Liver (tissue), 9 donors: Measurements from ENCODE around the gene APH1A. TPM values are rescaled to one million over a fixed set of nuclear protein-coding genes. Genes with fewer than 3 reads are reported as not detected.

Experiments
- DNase-seq: peaks from one replicate; pipeline ENCODE4 v3.0.0-alpha.2; 2017; ENCODE audit warnings: low spot score
- H3K27ac ChIP-seq, 2 donors: one replicate each; pipeline ENCODE4 v1.7.0; 2013; ENCODE audit warnings: inconsistent platforms in 2 of 2, low read length in 2 of 2, control low read depth in 1 of 2, low read depth in 1 of 2, mild to moderate bottlenecking in 1 of 2
- H3K27me3 ChIP-seq, 4 donors: one replicate each; pipeline versions ENCODE4 v1.6.1 to v1.7.0; 2013; ENCODE audit warnings: low read length in 3 of 4, inconsistent platforms in 1 of 4, mild to moderate bottlenecking in 1 of 4, moderate library complexity in 1 of 4; ENCODE audit not compliant: control insufficient read depth in 4 of 4, insufficient read depth in 4 of 4
- H3K36me3 ChIP-seq, 4 donors: one replicate each; pipeline versions ENCODE4 v1.6.1 to v1.7.0; 2013; ENCODE audit warnings: low read length in 3 of 4, mild to moderate bottlenecking in 3 of 4, low read depth in 1 of 4, moderate library complexity in 1 of 4; ENCODE audit not compliant: control insufficient read depth in 4 of 4, insufficient read depth in 3 of 4
- H3K4me1 ChIP-seq, 4 donors: one replicate each; pipeline versions ENCODE4 v1.6.1 to v1.7.0; 2013; ENCODE audit warnings: low read length in 3 of 4, mild to moderate bottlenecking in 3 of 4, moderate library complexity in 1 of 4; ENCODE audit not compliant: control insufficient read depth in 4 of 4, insufficient read depth in 4 of 4
- H3K4me3 ChIP-seq, 3 donors: one replicate each; pipeline versions ENCODE4 v1.6.1 to v1.7.0; 2013; ENCODE audit warnings: low read length in 3 of 3, control low read depth in 1 of 3, low read depth in 1 of 3, mild to moderate bottlenecking in 1 of 3
- H3K9ac ChIP-seq, 2 donors: one replicate each; pipeline ENCODE4 v1.7.0; 2013; ENCODE audit warnings: low read length in 2 of 2, mild to moderate bottlenecking in 2 of 2, moderate library complexity in 2 of 2, control low read depth in 1 of 2, low read depth in 1 of 2
- H3K9me3 ChIP-seq, 4 donors: one replicate each; pipeline versions ENCODE4 v1.6.1 to v1.7.0; 2013; ENCODE audit warnings: low read length in 3 of 4; ENCODE audit not compliant: control insufficient read depth in 4 of 4
- CTCF ChIP-seq: fragments of 150-350 bp; IDR thresholded peaks from 2 replicates; pipeline ENCODE4 v1.5.1; 2017; ENCODE audit warnings: improper control_type of control experiment, low read depth, low read length; ENCODE audit not compliant: missing input control
- EGR1 ChIP-seq, 2 donors: IDR thresholded peaks; 2 replicates each; pipeline ENCODE4 v1.6.1; 2016 to 2018; ENCODE audit warnings: antibody characterized with exemption in 2 of 2, low read depth in 2 of 2
- FOXA1 ChIP-seq: IDR thresholded peaks from 2 replicates; pipeline ENCODE4 v1.6.1; 2016; ENCODE audit warnings: antibody characterized with exemption
- FOXA2 ChIP-seq: IDR thresholded peaks from 2 replicates; pipeline ENCODE4 v1.6.1; 2016; ENCODE audit warnings: antibody characterized with exemption
- GABPA ChIP-seq, 2 donors: IDR thresholded peaks in 1 of 2; conservative IDR thresholded peaks in 1 of 2; 2 replicates each; pipeline ENCODE4 v1.6.1; 2016; ENCODE audit warnings: antibody characterized with exemption in 2 of 2, mild to moderate bottlenecking in 1 of 2, moderate library complexity in 1 of 2
- HNF4A ChIP-seq, 2 donors: conservative IDR thresholded peaks; 2 replicates each; pipeline ENCODE4 v1.6.1; 2016; ENCODE audit warnings: antibody characterized with exemption in 2 of 2, mild to moderate bottlenecking in 2 of 2
- HNF4G ChIP-seq: IDR thresholded peaks from 2 replicates; pipeline ENCODE4 v1.6.1; 2016; ENCODE audit warnings: antibody characterized with exemption
- JUND ChIP-seq, 2 donors: IDR thresholded peaks; 2 replicates each; pipeline ENCODE4 v1.6.1; 2016; ENCODE audit warnings: antibody characterized with exemption in 2 of 2
- MAX ChIP-seq: IDR thresholded peaks from 2 replicates; pipeline ENCODE4 v1.6.1; 2016; ENCODE audit warnings: antibody characterized with exemption
- NR2F2 ChIP-seq: IDR thresholded peaks from 2 replicates; pipeline ENCODE4 v1.6.1; 2016; ENCODE audit warnings: antibody characterized with exemption
- RAD21 ChIP-seq, 2 donors: IDR thresholded peaks; 2 replicates each; pipeline ENCODE4 v1.6.1; 2016; ENCODE audit warnings: antibody characterized with exemption in 2 of 2, mild to moderate bottlenecking in 2 of 2
- REST ChIP-seq: IDR thresholded peaks from 2 replicates; pipeline ENCODE4 v1.6.1; 2016; ENCODE audit warnings: antibody characterized with exemption, mild to moderate bottlenecking
- RXRA ChIP-seq, 2 donors: IDR thresholded peaks; 2 replicates each; pipeline ENCODE4 v1.6.1; 2017 to 2018; ENCODE audit warnings: antibody characterized with exemption in 2 of 2, mild to moderate bottlenecking in 1 of 2
- SP1 ChIP-seq: IDR thresholded peaks from 2 replicates; pipeline ENCODE4 v1.6.1; 2018; ENCODE audit warnings: antibody characterized with exemption, mild to moderate bottlenecking
- TAF1 ChIP-seq: conservative IDR thresholded peaks from 2 replicates; pipeline ENCODE4 v1.6.1; 2016; ENCODE audit warnings: antibody characterized with exemption, mild to moderate bottlenecking
- YY1 ChIP-seq: IDR thresholded peaks from 2 replicates; pipeline ENCODE4 v1.6.1; 2016; ENCODE audit warnings: antibody characterized with exemption, mild to moderate bottlenecking
- WGBS: extraction: QIAGEN DNeasy Blood & Tissue Kit; methylation state at CpG from one replicate; pipeline ENCODE4 v1.1.7; 2013; 5-methylcytosine and 5-hydroxymethylcytosine counted together
- polyA plus RNA-seq, 2 donors: library from polyadenylated mRNA; stranded (reverse) in 1 of 2; unstranded in 1 of 2; fragments of 200-250 nt in 1 of 2; fragments of >200 nt in 1 of 2; fragmentation: Nextera tagmentation in 1 of 2; extraction: Ambion mirVana in 1 of 2; gene quantifications; one replicate each; pipeline versions ENCODE4 v1.2.1 to v1.2.3, GENCODE V29; 2013 to 2015
- total RNA-seq, 2 donors: library from RNA; depleted of rRNA; stranded (reverse); fragments of >200 nt; gene quantifications; one replicate each; pipeline ENCODE4 v1.2.3, GENCODE V29; 2014
- TF ChIP-seq, protein P1 (sequence below): IDR thresholded peaks from 2 replicates; pipeline ENCODE4 v1.6.1; 2016; ENCODE audit warnings: antibody characterized with exemption
- TF ChIP-seq, protein P2 (sequence below): IDR thresholded peaks from 2 replicates; pipeline ENCODE4 v1.6.1; 2016; ENCODE audit warnings: antibody characterized with exemption
- donor health status: healthy.
- donor health status: healthy.
- donor health status: healthy.
- donor health status: healthy.
- donor health status: healthy.

The APH1A gene
- total and polyA plus RNA-seq, 4 donors: 25.1 to 93.6 (median 57.1) TPM

- H3K27ac ChIP-seq: peak overlapping the region in 1 of 2 donors; percentile 79
- peaks cover 7 to 60% (median 54%) of the 10 kb centered on the region in 4 donors for H3K4me1 ChIP-seq
- H3K36me3 ChIP-seq: peaks cover 0 to 2% (median under 1%) of the 10 kb centered on the region in 4 donors
- no peaks in the 10 kb centered on the region for H3K9me3 ChIP-seq
- TF ChIP-seq, protein P1, sequence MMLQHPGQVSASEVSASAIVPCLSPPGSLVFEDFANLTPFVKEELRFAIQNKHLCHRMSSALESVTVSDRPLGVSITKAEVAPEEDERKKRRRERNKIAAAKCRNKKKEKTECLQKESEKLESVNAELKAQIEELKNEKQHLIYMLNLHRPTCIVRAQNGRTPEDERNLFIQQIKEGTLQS: no peak
- peak; percentile 65 for TF ChIP-seq HNF4G
- TF ChIP-seq RAD21 (IDR thresholded peaks at IDR 0.05): peak; percentile 20 to 54
- peak; percentile 95 for TF ChIP-seq YY1
- peak; percentile 89 to 91 for TF ChIP-seq HNF4A (conservative IDR thresholded peaks at IDR 0.05)
- TF ChIP-seq, protein P2, sequence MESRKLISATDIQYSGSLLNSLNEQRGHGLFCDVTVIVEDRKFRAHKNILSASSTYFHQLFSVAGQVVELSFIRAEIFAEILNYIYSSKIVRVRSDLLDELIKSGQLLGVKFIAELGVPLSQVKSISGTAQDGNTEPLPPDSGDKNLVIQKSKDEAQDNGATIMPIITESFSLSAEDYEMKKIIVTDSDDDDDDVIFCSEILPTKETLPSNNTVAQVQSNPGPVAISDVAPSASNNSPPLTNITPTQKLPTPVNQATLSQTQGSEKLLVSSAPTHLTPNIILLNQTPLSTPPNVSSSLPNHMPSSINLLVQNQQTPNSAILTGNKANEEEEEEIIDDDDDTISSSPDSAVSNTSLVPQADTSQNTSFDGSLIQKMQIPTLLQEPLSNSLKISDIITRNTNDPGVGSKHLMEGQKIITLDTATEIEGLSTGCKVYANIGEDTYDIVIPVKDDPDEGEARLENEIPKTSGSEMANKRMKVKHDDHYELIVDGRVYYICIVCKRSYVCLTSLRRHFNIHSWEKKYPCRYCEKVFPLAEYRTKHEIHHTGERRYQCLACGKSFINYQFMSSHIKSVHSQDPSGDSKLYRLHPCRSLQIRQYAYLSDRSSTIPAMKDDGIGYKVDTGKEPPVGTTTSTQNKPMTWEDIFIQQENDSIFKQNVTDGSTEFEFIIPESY: no peak
- peak; percentile 25 for TF ChIP-seq CTCF
- no peak for TF ChIP-seq NR2F2
- TF ChIP-seq FOXA2: no peak
- peak in 1 of 2 donors; percentile 15 for TF ChIP-seq EGR1 (IDR thresholded peaks at IDR 0.05; ENCODE audit: low read depth in 2 of 2)
- TF ChIP-seq JUND (IDR thresholded peaks at IDR 0.05): peak; percentile 32 to 43
- TF ChIP-seq RXRA (IDR thresholded peaks at IDR 0.05): peak; percentile 72 to 73
- TF ChIP-seq FOXA1: peak; percentile 14
- peak in 1 of 2 donors; percentile 38 for TF ChIP-seq GABPA (IDR thresholded peaks at IDR 0.05 in 1 of 2, conservative IDR thresholded peaks at IDR 0.05 in 1 of 2)
- peak; percentile 85 for TF ChIP-seq SP1
- peak; percentile 47 for TF ChIP-seq MAX
- peak; percentile 51 for TF ChIP-seq TAF1
- peak; percentile 69 for TF ChIP-seq REST
- WGBS: 37% methylated on average over 6 of the region's 6 CpGs
- peak overlapping the region in 2 of 3 donors; percentile 27 to 43 for H3K4me3 ChIP-seq
- peak overlapping the region; percentile 26 to 79 for H3K9ac ChIP-seq
- no peak for DNase-seq
- H3K27me3 ChIP-seq: no peaks in the 10 kb centered on the region
Measured at GRCh38 chr1:150280138-150280707, 11.4 kb upstream of the APH1A start.
